PC-9 (cell line): Measurements from ENCODE around the gene COL5A2. TPM values are rescaled to one million over a fixed set of nuclear protein-coding genes. Genes with fewer than 3 reads are reported as not detected.

Experiments used
- BruUV-seq: library from RNA; stranded (reverse); fragments of 400-500 nt; replicated peaks from 2 replicates; lab custom pipeline; 2021; lab: Mats Ljungman, UMichigan
- CTCF ChIA-PET: fragments of 300-600 bp; sonication (Branson Sonifier 250); formaldehyde crosslinking; loops from one replicate; lab custom pipeline; 2022; ENCODE audit warnings: antibody characterized with exemption; lab: Charles Lee
- POLR2A ChIA-PET: fragments of 300-600 bp; sonication (Branson Sonifier 250); formaldehyde crosslinking; loops from one replicate; lab custom pipeline; 2022; ENCODE audit warnings: antibody characterized with exemption; ENCODE audit not compliant: unreplicated experiment; lab: Charles Lee
- DNase-seq, 2 experiments: peaks; one replicate each; pipeline versions ENCODE4 v3.0.0 to v3.0.0-alpha.2; 2015 to 2022; ENCODE audit warnings: mixed read lengths in 1 of 2
- H2AFZ ChIP-seq: fragments of 200-600 bp; sonication (generic); 2 replicates; pipeline ENCODE4 v1.8.1; 2017; ENCODE audit warnings: antibody characterized with exemption
- H3F3A ChIP-seq: fragments of 200-600 bp; sonication (generic); 2 replicates; pipeline ENCODE4 v1.8.1; 2017; ENCODE audit warnings: antibody characterized with exemption, mild to moderate bottlenecking, low read depth; ENCODE audit not compliant: insufficient read depth
- H3K27ac ChIP-seq: fragments of 200-600 bp; sonication (generic); 2 replicates; pipeline ENCODE4 v1.6.1; 2016; ENCODE audit warnings: mixed run types
- H3K27me3 ChIP-seq: fragments of 200-600 bp; sonication (generic); 2 replicates; pipeline ENCODE4 v1.6.1; 2016; ENCODE audit warnings: low read depth, mixed run types; ENCODE audit not compliant: insufficient read depth
- H3K36me3 ChIP-seq: fragments of 200-600 bp; sonication (generic); 2 replicates; pipeline ENCODE4 v1.6.1; 2016; ENCODE audit warnings: low read depth, mixed run types
- H3K4me1 ChIP-seq: fragments of 200-600 bp; sonication (generic); replicated peaks from 2 replicates; pipeline ENCODE4 v1.6.1; 2016; ENCODE audit warnings: mixed run types; ENCODE audit not compliant: insufficient read depth
- H3K4me2 ChIP-seq: fragments of 200-600 bp; sonication (generic); 2 replicates; pipeline ENCODE4 v1.6.1; 2017; ENCODE audit warnings: mixed run types
- H3K4me3 ChIP-seq: fragments of 200-600 bp; sonication (generic); 2 replicates; pipeline ENCODE4 v1.6.1; 2016; ENCODE audit warnings: mixed run types
- H3K79me2 ChIP-seq: fragments of 200-600 bp; sonication (generic); 2 replicates; pipeline ENCODE4 v1.6.1; 2017; ENCODE audit warnings: low read depth, mixed run types
- H3K9me2 ChIP-seq: fragments of 200-600 bp; sonication (generic); 2 replicates; pipeline ENCODE4 v1.8.1; 2017; ENCODE audit warnings: mild to moderate bottlenecking; ENCODE audit not compliant: insufficient read depth
- H3K9me3 ChIP-seq: fragments of 200-600 bp; sonication (generic); 2 replicates; pipeline ENCODE4 v1.8.1; 2016; ENCODE audit warnings: low read depth; ENCODE audit not compliant: insufficient read depth
- H4K20me1 ChIP-seq: fragments of 200-600 bp; sonication (generic); 2 replicates; pipeline ENCODE4 v1.8.1; 2017; ENCODE audit not compliant: insufficient read depth
- EZH2 ChIP-seq: fragments of 200-600 bp; sonication (generic); IDR thresholded peaks from 2 replicates; pipeline ENCODE4 v1.8.0; 2017; ENCODE audit warnings: antibody characterized with exemption, low read depth
- intact Hi-C: fragments of 100-400 bp; cut with micrococcal nuclease; formaldehyde crosslinking; loops from one replicate; pipeline ENCODE4 v1.10.0; 2022; ENCODE audit not compliant: unreplicated experiment
- total RNA-seq: library from RNA; stranded (reverse); gene quantifications from 2 replicates; pipeline ENCODE4 v1.2.3, GENCODE V29; 2021
- TF ChIP-seq, protein P1 (sequence below): fragments of 200-600 bp; sonication (generic); conservative IDR thresholded peaks from 2 replicates; pipeline ENCODE4 v1.6.1; 2017; ENCODE audit warnings: mixed run types, antibody characterized with exemption, mild to moderate bottlenecking, moderate library complexity

COL5A2 gene
- total RNA-seq, 1 experiment from 2014 or later: 0.55 TPM

DNA sequence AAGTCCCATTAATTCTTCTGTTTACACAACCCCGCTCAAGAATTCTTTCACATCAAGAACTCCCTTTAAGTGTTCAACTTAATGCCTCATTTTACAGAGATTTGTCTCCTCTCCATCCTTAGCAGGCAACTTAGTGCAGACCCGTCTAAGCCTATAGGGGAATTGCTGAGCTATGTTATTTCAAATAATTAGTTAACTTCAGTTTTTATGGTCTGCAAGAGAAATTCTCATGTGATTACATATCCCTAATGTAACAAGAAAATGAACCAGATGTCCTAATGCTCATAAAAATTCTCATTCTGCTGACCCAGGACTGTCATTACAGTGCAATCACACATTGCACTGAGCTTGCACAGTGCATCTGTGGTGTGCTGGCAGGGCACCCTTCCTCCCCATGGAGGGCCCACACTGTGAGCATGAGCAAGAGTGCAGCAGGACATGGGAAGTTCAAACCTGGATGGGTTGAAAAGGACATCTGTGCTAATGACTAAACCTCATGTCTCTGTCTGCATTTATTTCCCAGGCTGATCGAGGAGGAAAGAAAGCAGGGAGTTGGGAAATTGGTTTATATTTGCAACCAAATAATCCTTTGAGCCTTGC lies 97.1 kb downstream of the COL5A2 start:
- no peaks in the 10 kb centered on the region for H3K36me3 ChIP-seq
- H3F3A ChIP-seq: no peaks in the 10 kb centered on the region
- H3K27me3 ChIP-seq: no peaks in the 10 kb centered on the region
- H4K20me1 ChIP-seq: no peaks in the 10 kb centered on the region
- no peak overlapping the region for H2AFZ ChIP-seq
- intact Hi-C loops: no loop called here
- ChIA-PET POLR2A (no interaction called here), CTCF (no interaction called here)
- no peaks in the 10 kb centered on the region for H3K4me1 ChIP-seq
- H3K27ac ChIP-seq: no peak overlapping the region
- no TSS peak for BruUV-seq
- H3K9me2 ChIP-seq: no peaks in the 10 kb centered on the region
- no peak overlapping the region for H3K4me2 ChIP-seq
- no peak for DNase-seq
- no peak for TF ChIP-seq EZH2
- TF ChIP-seq, protein P1, sequence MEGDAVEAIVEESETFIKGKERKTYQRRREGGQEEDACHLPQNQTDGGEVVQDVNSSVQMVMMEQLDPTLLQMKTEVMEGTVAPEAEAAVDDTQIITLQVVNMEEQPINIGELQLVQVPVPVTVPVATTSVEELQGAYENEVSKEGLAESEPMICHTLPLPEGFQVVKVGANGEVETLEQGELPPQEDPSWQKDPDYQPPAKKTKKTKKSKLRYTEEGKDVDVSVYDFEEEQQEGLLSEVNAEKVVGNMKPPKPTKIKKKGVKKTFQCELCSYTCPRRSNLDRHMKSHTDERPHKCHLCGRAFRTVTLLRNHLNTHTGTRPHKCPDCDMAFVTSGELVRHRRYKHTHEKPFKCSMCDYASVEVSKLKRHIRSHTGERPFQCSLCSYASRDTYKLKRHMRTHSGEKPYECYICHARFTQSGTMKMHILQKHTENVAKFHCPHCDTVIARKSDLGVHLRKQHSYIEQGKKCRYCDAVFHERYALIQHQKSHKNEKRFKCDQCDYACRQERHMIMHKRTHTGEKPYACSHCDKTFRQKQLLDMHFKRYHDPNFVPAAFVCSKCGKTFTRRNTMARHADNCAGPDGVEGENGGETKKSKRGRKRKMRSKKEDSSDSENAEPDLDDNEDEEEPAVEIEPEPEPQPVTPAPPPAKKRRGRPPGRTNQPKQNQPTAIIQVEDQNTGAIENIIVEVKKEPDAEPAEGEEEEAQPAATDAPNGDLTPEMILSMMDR: no peak
- H3K9me3 ChIP-seq: no peaks in the 10 kb centered on the region
- no peak overlapping the region for H3K4me3 ChIP-seq
- H3K79me2 ChIP-seq: no peaks in the 10 kb centered on the region

DNA sequence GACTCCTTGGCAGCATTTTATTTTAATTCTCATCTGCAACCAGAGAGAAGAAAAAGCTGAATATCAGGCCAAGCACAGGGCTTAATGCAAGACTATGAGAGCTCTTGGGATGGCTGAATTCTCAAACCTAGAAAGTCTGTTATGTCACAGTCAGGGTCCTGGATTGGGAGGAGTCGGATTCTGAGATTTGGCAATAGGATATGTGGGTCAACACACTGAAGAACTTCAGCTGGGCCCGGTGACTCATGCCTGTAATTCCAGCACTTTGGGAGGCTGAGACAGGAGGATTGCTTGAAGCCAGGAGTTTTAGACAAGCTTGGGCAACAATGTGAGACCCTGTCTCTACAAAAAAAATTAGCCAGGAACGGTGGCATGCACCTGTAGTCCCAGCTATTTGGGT lies 103.0 kb downstream of the COL5A2 start:
- Histone ChIP-seq H3F3A (no peaks in the 10 kb centered on the region), H3K4me1 (no peaks in the 10 kb centered on the region), H3K79me2 (no peaks in the 10 kb centered on the region), H3K36me3 (no peaks in the 10 kb centered on the region), H3K27ac (no peak overlapping the region), H3K4me2 (no peak overlapping the region), H4K20me1 (no peaks in the 10 kb centered on the region), H3K9me3 (no peaks in the 10 kb centered on the region), H3K27me3 (no peaks in the 10 kb centered on the region), H2AFZ (no peak overlapping the region), H3K9me2 (no peaks in the 10 kb centered on the region), H3K4me3 (no peak overlapping the region)
- DNase-seq: no peak
- no TSS peak for BruUV-seq
- CTCF ChIA-PET: no interaction called here
- TF ChIP-seq, protein P1: no peak
- TF ChIP-seq EZH2: no peak
- intact Hi-C loops: no loop called here
- POLR2A ChIA-PET: no interaction called here

DNA sequence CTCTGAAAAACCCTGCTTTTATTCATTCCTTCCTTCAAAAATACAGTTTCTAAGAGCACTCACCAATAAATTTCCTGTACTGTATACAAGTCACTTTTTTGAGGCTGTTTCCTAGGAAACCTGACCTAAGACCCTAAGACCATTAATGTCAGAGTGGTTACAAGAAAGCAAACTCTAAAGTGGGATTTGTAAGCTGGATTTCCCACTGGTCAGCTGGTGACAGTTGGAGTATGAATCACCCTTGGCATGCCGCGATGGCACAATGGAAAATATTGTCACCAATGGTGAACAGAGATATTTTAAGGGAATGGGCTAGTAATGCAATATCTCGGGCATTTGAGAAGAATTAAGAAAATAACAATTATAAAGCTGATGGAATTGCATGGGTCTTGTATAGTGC lies 103.4 kb downstream of the COL5A2 start:
- Histone ChIP-seq H2AFZ (no peak overlapping the region), H3K4me3 (no peak overlapping the region), H3K9me2 (no peaks in the 10 kb centered on the region), H3K36me3 (no peaks in the 10 kb centered on the region), H3K9me3 (no peaks in the 10 kb centered on the region), H4K20me1 (no peaks in the 10 kb centered on the region), H3K4me1 (no peaks in the 10 kb centered on the region), H3K27me3 (no peaks in the 10 kb centered on the region), H3K27ac (no peak overlapping the region), H3K4me2 (no peak overlapping the region), H3F3A (no peaks in the 10 kb centered on the region), H3K79me2 (no peaks in the 10 kb centered on the region)
- no peak for DNase-seq
- intact Hi-C loops: no loop called here
- CTCF ChIA-PET: no interaction called here
- BruUV-seq: no TSS peak
- TF ChIP-seq, protein P1: no peak
- POLR2A ChIA-PET: no interaction called here
